SK-N-SH treated with all-trans-retinoic acid at 6 μM for 48 hours (cell line): Measurements from ENCODE around the gene CASP6.

Source experiments
- ATAC-seq: fragments of 200-7000 bp; cut with Tn5 transposase; 3 replicates; pipeline ENCODE4 v1.9.1; 2020; ENCODE audit warnings: mild to moderate bottlenecking, moderate library complexity
- ARNTL ChIP-seq: fragments of 450-650 bp; formaldehyde crosslinking; IDR thresholded peaks from 2 replicates; pipeline ENCODE4 v1.5.0; 2020; ENCODE audit warnings: low read depth, mild to moderate bottlenecking, moderate library complexity, borderline replicate concordance
- BACH2 ChIP-seq: fragments of 250-450 bp; sonication (Bioruptor Pico); IDR thresholded peaks from 2 replicates; pipeline ENCODE4 v1.9.0; 2021; ENCODE audit warnings: mild to moderate bottlenecking, borderline replicate concordance
- CSDC2 ChIP-seq: fragments of 250-450 bp; sonication (Bioruptor Pico); IDR thresholded peaks from 2 replicates; pipeline ENCODE4 v1.5.0; 2020; ENCODE audit warnings: mild to moderate bottlenecking, moderate library complexity
- CSRNP3 ChIP-seq: fragments of 250-450 bp; sonication (Bioruptor Pico); IDR thresholded peaks from 2 replicates; pipeline ENCODE4 v1.5.1; 2021; ENCODE audit warnings: mild to moderate bottlenecking, moderate library complexity
- ESRRG ChIP-seq: fragments of 250-450 bp; sonication (Bioruptor Pico); IDR thresholded peaks from 2 replicates; pipeline ENCODE4 v1.6.1; 2021; ENCODE audit warnings: mild to moderate bottlenecking
- GLIS3 ChIP-seq: fragments of 250-450 bp; sonication (Bioruptor Pico); IDR thresholded peaks from 2 replicates; pipeline ENCODE4 v1.5.0; 2020; ENCODE audit warnings: mild to moderate bottlenecking, moderate library complexity
- ISL1 ChIP-seq: fragments of 250-450 bp; sonication (Bioruptor Pico); IDR thresholded peaks from 2 replicates; pipeline ENCODE4 v2.1.2; 2022; ENCODE audit warnings: mild to moderate bottlenecking, moderate library complexity
- OSR1 ChIP-seq: fragments of 250-450 bp; sonication (Bioruptor Pico); IDR thresholded peaks from 2 replicates; pipeline ENCODE4 v1.8.0; 2022; ENCODE audit warnings: moderate library complexity, mild to moderate bottlenecking, inconsistent platforms
- PATZ1 ChIP-seq: fragments of 250-450 bp; sonication (Bioruptor Pico); IDR thresholded peaks from 2 replicates; pipeline ENCODE4 v1.8.0; 2020; ENCODE audit warnings: mild to moderate bottlenecking, moderate library complexity, borderline replicate concordance
- SNAI2 ChIP-seq: fragments of 250-450 bp; sonication (Bioruptor Pico); IDR thresholded peaks from 2 replicates; pipeline ENCODE4 v1.5.0; 2020; ENCODE audit warnings: mild to moderate bottlenecking, moderate library complexity
- TCF4 ChIP-seq: fragments of 250-450 bp; sonication (Bioruptor Pico); IDR thresholded peaks from 2 replicates; pipeline ENCODE4 v1.8.0; 2021; ENCODE audit warnings: mild to moderate bottlenecking, moderate library complexity, borderline replicate concordance
- TOX ChIP-seq: fragments of 250-450 bp; sonication (Bioruptor Pico); IDR thresholded peaks from 2 replicates; pipeline ENCODE4 v1.8.0; 2021; ENCODE audit warnings: mild to moderate bottlenecking, moderate library complexity, borderline replicate concordance
- TSHZ2 ChIP-seq: fragments of 250-450 bp; sonication (Bioruptor Pico); IDR thresholded peaks from 2 replicates; pipeline ENCODE4 v1.5.0; 2020; ENCODE audit warnings: mild to moderate bottlenecking, moderate library complexity
- ZC3H10 ChIP-seq: fragments of 250-450 bp; sonication (Bioruptor Pico); IDR thresholded peaks from 2 replicates; pipeline ENCODE4 v1.5.1; 2021; ENCODE audit warnings: mild to moderate bottlenecking, moderate library complexity
- ZFP3 ChIP-seq: fragments of 250-450 bp; sonication (Bioruptor Pico); IDR thresholded peaks from 2 replicates; pipeline ENCODE4 v1.5.0; 2020; ENCODE audit warnings: mild to moderate bottlenecking, moderate library complexity
- ZFP30 ChIP-seq: fragments of 450-650 bp; formaldehyde crosslinking; IDR thresholded peaks from 2 replicates; pipeline ENCODE4 v1.5.0; 2022; ENCODE audit warnings: mild to moderate bottlenecking, moderate library complexity
- ZNF565 ChIP-seq: fragments of 450-650 bp; formaldehyde crosslinking; conservative IDR thresholded peaks from 2 replicates; pipeline ENCODE4 v1.5.0; 2020; ENCODE audit warnings: low read depth, mild to moderate bottlenecking, moderate library complexity
- ZNF8 ChIP-seq: fragments of 450-650 bp; formaldehyde crosslinking; IDR thresholded peaks from 2 replicates; pipeline ENCODE4 v1.5.0; 2020; ENCODE audit warnings: mild to moderate bottlenecking, moderate library complexity
- TF ChIP-seq, protein P1 (sequence below): fragments of 250-450 bp; sonication (Bioruptor Pico); IDR thresholded peaks from 2 replicates; pipeline ENCODE4 v1.5.1; 2020; ENCODE audit warnings: low read depth, mild to moderate bottlenecking, moderate library complexity

CASP6 gene

DNA sequence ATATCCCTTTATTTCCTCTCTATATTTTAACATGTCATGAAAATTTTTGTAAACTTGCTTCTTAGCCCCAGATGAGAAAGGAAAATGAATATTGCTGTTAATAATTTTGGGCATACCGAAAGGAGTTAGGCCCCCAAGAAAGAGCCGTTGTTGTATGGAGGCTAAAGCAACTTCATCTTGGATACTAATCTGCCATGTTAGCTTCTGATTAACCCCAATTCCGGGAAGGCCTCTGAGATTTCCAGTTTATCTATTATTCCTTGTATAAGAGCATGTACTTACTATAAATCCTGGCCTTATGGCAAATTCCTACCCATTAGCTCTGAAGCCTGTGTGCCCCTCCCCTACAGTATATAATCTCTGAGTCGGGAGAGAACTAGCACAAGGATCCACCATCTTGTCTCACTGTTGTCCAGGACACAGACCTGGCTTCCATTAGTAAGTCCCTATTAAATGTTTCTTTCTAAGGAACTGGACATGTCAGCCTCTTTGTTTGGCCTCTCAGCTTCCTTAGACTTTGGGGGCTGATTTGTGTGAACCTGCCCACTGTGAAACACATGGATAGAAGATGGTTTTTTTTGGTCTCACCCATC, 47.5 kb upstream of the CASP6 start (continued):
- no peak for TF ChIP-seq CSRNP3 (CRISPR knock-in tag)
- TF ChIP-seq ZNF565 (CRISPR knock-in tag) = no peak

DNA sequence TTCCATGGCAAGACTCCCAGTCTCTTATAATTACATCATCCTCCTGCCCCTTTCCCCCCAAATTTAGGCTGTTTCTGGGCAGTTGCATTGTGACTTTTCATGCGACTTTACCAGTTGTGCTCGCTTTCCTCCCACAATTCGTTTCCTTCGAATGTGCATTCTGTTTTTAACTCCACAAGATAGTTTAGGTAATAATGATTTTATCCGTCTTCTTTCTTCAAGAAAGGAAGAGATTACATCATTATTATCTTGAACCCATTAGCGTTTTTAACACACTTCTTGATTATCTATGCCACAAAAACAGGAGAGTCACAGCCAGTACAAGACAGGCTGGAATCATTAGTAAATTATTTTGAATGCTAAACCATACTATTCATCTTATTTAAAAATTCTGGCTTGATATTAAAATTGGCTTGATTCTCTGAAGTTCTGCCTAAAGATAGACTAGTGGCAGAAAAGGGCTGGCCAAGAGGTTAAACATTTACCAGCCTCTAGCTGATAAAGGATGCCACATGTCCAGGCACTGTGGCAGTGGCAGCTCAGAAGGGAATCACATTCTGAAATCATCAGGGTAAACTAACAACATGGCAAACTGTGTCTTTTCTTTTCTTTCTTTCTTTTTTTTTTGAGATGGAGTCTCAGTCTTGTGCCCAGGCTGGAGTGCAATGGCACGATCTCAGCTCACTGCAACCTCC, 46.3 kb upstream of the CASP6 start:
- TF ChIP-seq ZFP30 (CRISPR knock-in tag) (no peak), TSHZ2 (CRISPR knock-in tag) (no peak), GLIS3 (CRISPR knock-in tag) (no peak), TCF4 (CRISPR knock-in tag) (no peak), BACH2 (CRISPR knock-in tag) (no peak), ZNF565 (CRISPR knock-in tag) (no peak), ESRRG (no peak), CSDC2 (CRISPR knock-in tag) (no peak), CSRNP3 (CRISPR knock-in tag) (no peak), ZNF8 (CRISPR knock-in tag) (no peak), ZC3H10 (CRISPR knock-in tag) (no peak)
- TF ChIP-seq, protein P1, sequence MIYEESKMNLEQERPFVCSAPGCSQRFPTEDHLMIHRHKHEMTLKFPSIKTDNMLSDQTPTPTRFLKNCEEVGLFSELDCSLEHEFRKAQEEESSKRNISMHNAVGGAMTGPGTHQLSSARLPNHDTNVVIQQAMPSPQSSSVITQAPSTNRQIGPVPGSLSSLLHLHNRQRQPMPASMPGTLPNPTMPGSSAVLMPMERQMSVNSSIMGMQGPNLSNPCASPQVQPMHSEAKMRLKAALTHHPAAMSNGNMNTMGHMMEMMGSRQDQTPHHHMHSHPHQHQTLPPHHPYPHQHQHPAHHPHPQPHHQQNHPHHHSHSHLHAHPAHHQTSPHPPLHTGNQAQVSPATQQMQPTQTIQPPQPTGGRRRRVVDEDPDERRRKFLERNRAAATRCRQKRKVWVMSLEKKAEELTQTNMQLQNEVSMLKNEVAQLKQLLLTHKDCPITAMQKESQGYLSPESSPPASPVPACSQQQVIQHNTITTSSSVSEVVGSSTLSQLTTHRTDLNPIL = no peak
- no peak for ATAC-seq

DNA sequence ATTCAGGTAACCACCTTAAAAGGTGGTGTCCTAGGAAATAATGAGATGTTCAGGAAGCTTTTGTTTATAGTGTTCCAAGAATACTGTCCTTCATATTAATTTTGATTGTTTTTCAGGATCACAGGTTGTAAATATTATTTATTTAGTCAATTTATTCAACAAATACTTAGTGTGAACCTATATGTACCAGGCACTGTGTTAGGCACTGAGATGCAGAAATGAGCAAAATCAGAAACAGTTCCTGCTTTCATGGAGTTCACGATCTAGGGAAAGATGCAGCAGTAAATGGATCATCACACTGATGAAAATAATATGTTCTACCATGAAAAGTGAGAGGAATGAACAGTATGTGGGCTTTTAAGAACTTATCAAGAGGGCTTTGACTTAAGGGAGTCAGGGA, 44.9 kb upstream of the CASP6 start:
- no peak for ATAC-seq
- no peak for TF ChIP-seq TCF4 (CRISPR knock-in tag)
- TF ChIP-seq ESRRG = no peak
- no peak for TF ChIP-seq CSDC2 (CRISPR knock-in tag)
- TF ChIP-seq ARNTL (CRISPR knock-in tag) = no peak
- no peak for TF ChIP-seq GLIS3 (CRISPR knock-in tag)
- no peak for TF ChIP-seq PATZ1 (CRISPR knock-in tag)
- TF ChIP-seq TSHZ2 (CRISPR knock-in tag) = no peak
- no peak for TF ChIP-seq ZFP30 (CRISPR knock-in tag)
- TF ChIP-seq, protein P1 = no peak
- TF ChIP-seq TOX = no peak
- TF ChIP-seq ISL1 (CRISPR knock-in tag) = no peak
- no peak for TF ChIP-seq OSR1 (CRISPR knock-in tag)
- no peak for TF ChIP-seq CSRNP3 (CRISPR knock-in tag)
- TF ChIP-seq SNAI2 (CRISPR knock-in tag) = no peak
- no peak for TF ChIP-seq ZFP3 (CRISPR knock-in tag)
